Umbilical cord (tissue), 2 donors: ENCODE data around the gene CCND1. TPM values are rescaled to one million over a fixed set of nuclear protein-coding genes. Genes with fewer than 3 reads are reported as not detected.
"Not testable (repeated sequence)": the region's sequence is repeated elsewhere in the genome, so short reads cannot be mapped to it uniquely, and the experiment has no call there.

Experiments
- DNase-seq: peaks from one replicate; pipeline ENCODE4 v3.0.0-alpha.2; 2015; ENCODE audit warnings: low spot score
- total RNA-seq: library from RNA; depleted of rRNA; stranded (reverse); fragments of >200 nt; gene quantifications from one replicate; pipeline ENCODE4 v1.2.3, GENCODE V29; 2014; ENCODE audit warnings: low replicate concordance; ENCODE audit not compliant: insufficient read depth

The CCND1 gene
- total RNA-seq, 1 donor from 2014 or later, result 60.7 TPM

- DNase-seq, result no peak
Observed at GRCh38 chr11:69617682-69618081, 23.3 kb upstream of the CCND1 start.

GRCh38 chr11:69618237-69618636 lies 22.7 kb upstream of the CCND1 start:
- no peak for DNase-seq

- DNase-seq, result no peak
Observed at GRCh38 chr11:69620683-69621290, 20.2 kb upstream of the CCND1 start.

- not testable (repeated sequence) for DNase-seq
Observed at GRCh38 chr11:69622097-69622681, 18.8 kb upstream of the CCND1 start.

GRCh38 chr11:69624293-69624692 lies 16.7 kb upstream of the CCND1 start:
- no peak for DNase-seq

GRCh38 chr11:69625476-69625875 lies 15.5 kb upstream of the CCND1 start:
- DNase-seq, result no peak

GRCh38 chr11:69627551-69627950 lies 13.4 kb upstream of the CCND1 start:
- DNase-seq, result no peak

- DNase-seq, result no peak
Observed at GRCh38 chr11:69630017-69630416, 10.9 kb upstream of the CCND1 start.

- DNase-seq, result no peak
Observed at GRCh38 chr11:69630424-69630823, 10.5 kb upstream of the CCND1 start.

- no peak for DNase-seq
Observed at GRCh38 chr11:69632900-69633299, 8.1 kb upstream of the CCND1 start.

- DNase-seq, result no peak
Observed at GRCh38 chr11:69634069-69634468, 6.9 kb upstream of the CCND1 start.

- no peak for DNase-seq
Observed at GRCh38 chr11:69634590-69634989, 6.4 kb upstream of the CCND1 start.

- no peak for DNase-seq
Observed at GRCh38 chr11:69635195-69635594, 5.8 kb upstream of the CCND1 start.

GRCh38 chr11:69635804-69636511 lies 5.0 kb upstream of the CCND1 start:
- DNase-seq, result no peak

- peak; percentile 79 for DNase-seq
Observed at GRCh38 chr11:69636512-69637197, 4.3 kb upstream of the CCND1 start.

GRCh38 chr11:69637198-69637940 lies 3.6 kb upstream of the CCND1 start:
- no peak for DNase-seq

GRCh38 chr11:69637941-69638871 lies 2.8 kb upstream of the CCND1 start:
- peak; percentile 53 for DNase-seq

- DNase-seq, result peak; percentile 97
Observed at GRCh38 chr11:69638941-69639681, 1.8 kb upstream of the CCND1 start.

GRCh38 chr11:69639831-69640230 lies 1.1 kb upstream of the CCND1 start:
- no peak for DNase-seq
